Stimulated activated CD8-positive, alpha-beta memory T cell treated with anti-CD3 and anti-CD28 coated beads, Interleukin-15, amount 100 ng/mL, for 24 hours (primary cell): ENCODE results near the gene SPACA4.

Source experiments
- DNase-seq: peaks from one replicate; pipeline ENCODE4 v3.0.0-alpha.2; 2020; ENCODE audit warnings: low read depth

Gene SPACA4

GRCh38 chr19:48651683-48652048 is 45.1 kb downstream of the SPACA4 start:
- no peak for DNase-seq

DNA sequence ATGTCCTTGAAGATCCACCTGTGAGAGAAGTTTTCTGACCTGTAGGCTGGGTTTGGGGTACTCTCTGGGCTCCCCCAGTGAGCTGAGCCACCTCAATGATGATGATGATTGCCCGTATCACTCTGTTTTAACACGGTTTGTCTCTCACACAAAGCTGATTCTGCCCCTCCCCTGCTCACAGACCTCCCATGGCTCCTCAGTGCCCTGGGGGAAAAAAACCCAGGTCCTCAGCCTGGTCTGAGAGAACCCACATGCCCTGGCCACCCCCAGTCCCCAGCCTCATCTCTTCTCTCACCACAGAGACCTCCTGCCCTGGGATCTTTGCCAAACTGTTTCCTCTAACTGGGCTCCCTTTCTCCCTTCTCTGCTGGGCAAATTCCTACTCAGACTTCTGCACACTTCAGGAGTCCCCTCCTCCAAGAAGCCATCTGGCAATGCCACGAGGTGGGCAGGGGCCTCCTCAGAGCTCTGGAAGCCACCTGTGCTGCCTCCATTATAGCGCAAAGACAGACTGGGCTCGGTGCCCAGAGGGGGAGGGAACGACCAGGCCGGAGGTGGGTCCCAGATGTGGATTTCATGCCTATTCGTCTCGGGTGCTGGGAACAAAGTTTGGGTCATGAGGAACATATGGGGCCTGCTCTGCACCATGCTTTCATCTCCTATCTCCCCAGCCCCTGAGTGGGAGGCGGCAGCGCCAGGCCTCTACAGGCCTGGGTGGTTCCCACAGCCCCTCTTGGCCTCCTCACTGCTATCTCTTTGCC is 47.9 kb downstream of the SPACA4 start:
- no peak for DNase-seq

GRCh38 chr19:48656840-48657474 is 50.4 kb downstream of the SPACA4 start:
- DNase-seq, result no peak
